GM23338 (cell line): ENCODE results near the gene RNASET2. TPM values are rescaled to one million over a fixed set of nuclear protein-coding genes. Genes with fewer than 3 reads are reported as not detected.

Experiments
- ATAC-seq: fragments of 200-7000 bp; cut with Tn5 transposase; 3 replicates; pipeline ENCODE4 v1.9.1; 2020
- DNase-seq: peaks from one replicate; pipeline ENCODE4 v3.0.0-alpha.2; 2015; ENCODE audit warnings: low spot score
- H2AFZ ChIP-seq: fragments of 200-600 bp; sonication (generic); 2 replicates; pipeline ENCODE4 v1.8.0; 2016; ENCODE audit warnings: antibody characterized with exemption, mild to moderate bottlenecking, moderate library complexity
- H3F3A ChIP-seq: fragments of 200-600 bp; sonication (generic); replicated peaks from 2 replicates; pipeline ENCODE4 v1.8.0; 2017; ENCODE audit warnings: antibody characterized with exemption, mixed run types, low read depth
- H3K27ac ChIP-seq: fragments of 200-600 bp; sonication (generic); 2 replicates; pipeline ENCODE4 v1.6.1; 2016; ENCODE audit warnings: low read depth
- H3K27me3 ChIP-seq: fragments of 200-600 bp; sonication (generic); 2 replicates; pipeline ENCODE4 v1.8.0; 2016; ENCODE audit warnings: mild to moderate bottlenecking, mixed run types, moderate library complexity; ENCODE audit not compliant: insufficient read depth
- H3K36me3 ChIP-seq: fragments of 200-600 bp; sonication (generic); 2 replicates; pipeline ENCODE4 v1.8.0; 2016; ENCODE audit warnings: mild to moderate bottlenecking; ENCODE audit not compliant: insufficient read depth
- H3K4me1 ChIP-seq: fragments of 200-600 bp; sonication (generic); 2 replicates; pipeline ENCODE4 v1.8.0; 2016; ENCODE audit warnings: mild to moderate bottlenecking, moderate library complexity; ENCODE audit not compliant: insufficient read depth
- H3K4me2 ChIP-seq: fragments of 200-600 bp; sonication (generic); 2 replicates; pipeline ENCODE4 v1.7.1; 2017; ENCODE audit warnings: mixed run types
- H3K4me3 ChIP-seq: fragments of 200-600 bp; sonication (generic); 2 replicates; pipeline ENCODE4 v1.6.1; 2016; ENCODE audit warnings: mixed run types
- H3K79me2 ChIP-seq: fragments of 200-600 bp; sonication (generic); replicated peaks from 2 replicates; pipeline ENCODE4 v1.8.0; 2017; ENCODE audit warnings: mild to moderate bottlenecking; ENCODE audit not compliant: insufficient read depth
- H3K9me2 ChIP-seq: fragments of 200-600 bp; sonication (generic); 2 replicates; pipeline ENCODE4 v1.8.0; 2017; ENCODE audit not compliant: insufficient read depth
- H4K20me1 ChIP-seq: fragments of 200-600 bp; sonication (generic); replicated peaks from 2 replicates; pipeline ENCODE4 v1.8.0; 2017; ENCODE audit warnings: mild to moderate bottlenecking; ENCODE audit not compliant: insufficient read depth
- H3K27ac Mint-ChIP-seq: 2 replicates; pipeline ENCODE4 v1.8.0; 2020; ENCODE audit warnings: inconsistent platforms, mild to moderate bottlenecking, moderate library complexity, mixed read lengths
- H3K27me3 Mint-ChIP-seq: 3 replicates; pipeline ENCODE4 v1.8.0; 2022; ENCODE audit warnings: low read depth, mild to moderate bottlenecking, moderate library complexity, mixed read lengths, inconsistent platforms; ENCODE audit not compliant: insufficient read depth, poor library complexity
- H3K36me3 Mint-ChIP-seq: 3 replicates; pipeline ENCODE4 v1.8.0; 2021; ENCODE audit warnings: low read depth, mild to moderate bottlenecking, inconsistent platforms, moderate library complexity, mixed read lengths
- H3K4me1 Mint-ChIP-seq: 3 replicates; pipeline ENCODE4 v1.8.0; 2020; ENCODE audit warnings: mild to moderate bottlenecking, inconsistent platforms, mixed read lengths
- H3K4me3 Mint-ChIP-seq: 3 replicates; pipeline ENCODE4 v1.8.0; 2021; ENCODE audit warnings: moderate library complexity, mild to moderate bottlenecking, inconsistent platforms, mixed read lengths
- H3K9me3 Mint-ChIP-seq: 3 replicates; pipeline ENCODE4 v1.8.0; 2020; ENCODE audit warnings: moderate library complexity, mild to moderate bottlenecking, inconsistent platforms, mixed read lengths
- CREB1 ChIP-seq: fragments of 250-450 bp; sonication (Bioruptor Pico); IDR thresholded peaks from 2 replicates; pipeline ENCODE4 v1.5.0; 2020; ENCODE audit warnings: low read depth, mild to moderate bottlenecking, moderate library complexity
- CTCF ChIP-seq, 2 experiments: fragments of 200-600 bp in 1 of 2; sonication (generic) in 1 of 2; conservative IDR thresholded peaks; 2 replicates each; pipeline versions ENCODE4 v1.5.1 to v1.6.1; 2016 to 2017; ENCODE audit warnings: antibody characterized with exemption in 2 of 2, low read depth in 2 of 2, mild to moderate bottlenecking in 2 of 2, moderate library complexity in 1 of 2
- ETS1 ChIP-seq: IDR thresholded peaks from 2 replicates; pipeline ENCODE4 v1.6.1; 2016; ENCODE audit warnings: antibody characterized with exemption
- EZH2 ChIP-seq: fragments of 200-600 bp; sonication (generic); IDR thresholded peaks from one replicate; pipeline ENCODE4 v1.8.0; 2017; ENCODE audit warnings: antibody characterized with exemption, mild to moderate bottlenecking, low read depth; ENCODE audit not compliant: unreplicated experiment
- EZH2phosphoT487 ChIP-seq: fragments of 200-600 bp; sonication (generic); IDR thresholded peaks from one replicate; pipeline ENCODE4 v1.8.1; 2018; ENCODE audit warnings: antibody characterized with exemption; ENCODE audit not compliant: unreplicated experiment
- JUNB ChIP-seq: IDR thresholded peaks from one replicate; pipeline ENCODE4 v1.6.1; 2016; ENCODE audit warnings: antibody characterized with exemption; ENCODE audit not compliant: unreplicated experiment
- NANOG ChIP-seq: IDR thresholded peaks from 2 replicates; pipeline ENCODE4 v1.6.1; 2016; ENCODE audit warnings: antibody characterized with exemption, borderline replicate concordance
- POLR2AphosphoS5 ChIP-seq: IDR thresholded peaks from 2 replicates; pipeline ENCODE4 v1.6.1; 2016; ENCODE audit warnings: antibody characterized with exemption, low read depth
- STAT1 ChIP-seq: IDR thresholded peaks from one replicate; pipeline ENCODE4 v1.6.1; 2016; ENCODE audit warnings: antibody characterized with exemption; ENCODE audit not compliant: unreplicated experiment
- ZNF114 ChIP-seq: fragments of 250-450 bp; sonication (Bioruptor Pico); IDR thresholded peaks from 2 replicates; pipeline ENCODE4 v1.5.0; 2020; ENCODE audit warnings: mild to moderate bottlenecking, moderate library complexity
- ZNF331 ChIP-seq: fragments of 250-450 bp; sonication (Bioruptor Pico); IDR thresholded peaks from 2 replicates; pipeline ENCODE4 v1.5.0; 2020; ENCODE audit warnings: low read depth, mild to moderate bottlenecking, moderate library complexity
- polyA plus RNA-seq: library from polyadenylated mRNA; unstranded; fragments of >200 nt; fragmentation: Nextera tagmentation; extraction: Ambion mirVana; gene quantifications from 2 replicates; pipeline ENCODE4 v1.2.1, GENCODE V29; 2016
- total RNA-seq: library from RNA; depleted of rRNA; stranded (reverse); fragments of >200 nt; shearing (Covaris generic); gene quantifications from 2 replicates; pipeline ENCODE4 v1.2.3, GENCODE V29; 2014
- TF ChIP-seq, protein P1 (sequence below): fragments of 250-450 bp; sonication (Bioruptor Pico); IDR thresholded peaks from 2 replicates; pipeline ENCODE4 v1.5.0; 2020; ENCODE audit warnings: mild to moderate bottlenecking, moderate library complexity
- TF ChIP-seq, protein P2 (sequence below): IDR thresholded peaks from one replicate; pipeline ENCODE4 v1.6.1; 2018; ENCODE audit warnings: antibody characterized with exemption; ENCODE audit not compliant: unreplicated experiment

RNASET2 gene
- total and polyA plus RNA-seq, 2 experiments from 2014 or later = 40.5 to 62.8 TPM

DNA sequence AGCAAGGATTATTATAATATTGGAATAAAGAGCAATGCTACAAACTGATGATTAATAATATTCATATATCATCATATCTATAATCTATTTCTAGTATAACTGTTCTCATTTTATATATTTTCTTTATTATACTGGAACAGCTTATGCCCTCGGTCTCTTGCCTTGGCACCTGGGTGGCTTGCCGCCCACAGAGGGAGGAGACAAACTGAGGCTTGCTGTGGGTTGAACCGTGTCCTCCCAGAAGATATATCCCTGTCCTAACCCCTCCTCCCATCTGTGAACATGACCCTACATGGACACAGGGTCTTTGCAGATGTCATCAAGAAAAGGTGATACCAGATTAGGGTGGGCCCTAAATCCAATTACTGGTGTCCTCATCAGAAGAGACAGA lies 4.7 kb downstream of the RNASET2 start:
- H3K4me1 Mint-ChIP-seq = peaks cover 11% of the 10 kb centered on the region

More for the DNA sequence above, 4.7 kb downstream of the RNASET2 start:
- H3K4me3 Mint-ChIP-seq = no peak overlapping the region
- no peaks in the 10 kb centered on the region for H3F3A ChIP-seq
- H4K20me1 ChIP-seq = no peaks in the 10 kb centered on the region; the same call in 1 of the 2 replicates
- H3K27me3 Mint-ChIP-seq = peaks cover 5% of the 10 kb centered on the region
- no peak overlapping the region for H3K27ac ChIP-seq
- H3K36me3 ChIP-seq = no peaks in the 10 kb centered on the region; the same call in 1 of the 2 replicates
- H3K4me3 ChIP-seq = no peak overlapping the region
- H3K9me3 Mint-ChIP-seq = peaks cover 18% of the 10 kb centered on the region
- TF ChIP-seq EZH2 (no peak), NANOG (no peak), CREB1 (CRISPR knock-in tag) (no peak), STAT1 (no peak), CTCF (conservative IDR thresholded peaks at IDR 0.05; ENCODE audit: low read depth in 2 of 2) (no peak), ETS1 (no peak), JUNB (no peak), EZH2phosphoT487 (no peak), ZNF331 (CRISPR knock-in tag) (no peak), ZNF114 (CRISPR knock-in tag) (no peak), POLR2AphosphoS5 (no peak)
- TF ChIP-seq, protein P1, sequence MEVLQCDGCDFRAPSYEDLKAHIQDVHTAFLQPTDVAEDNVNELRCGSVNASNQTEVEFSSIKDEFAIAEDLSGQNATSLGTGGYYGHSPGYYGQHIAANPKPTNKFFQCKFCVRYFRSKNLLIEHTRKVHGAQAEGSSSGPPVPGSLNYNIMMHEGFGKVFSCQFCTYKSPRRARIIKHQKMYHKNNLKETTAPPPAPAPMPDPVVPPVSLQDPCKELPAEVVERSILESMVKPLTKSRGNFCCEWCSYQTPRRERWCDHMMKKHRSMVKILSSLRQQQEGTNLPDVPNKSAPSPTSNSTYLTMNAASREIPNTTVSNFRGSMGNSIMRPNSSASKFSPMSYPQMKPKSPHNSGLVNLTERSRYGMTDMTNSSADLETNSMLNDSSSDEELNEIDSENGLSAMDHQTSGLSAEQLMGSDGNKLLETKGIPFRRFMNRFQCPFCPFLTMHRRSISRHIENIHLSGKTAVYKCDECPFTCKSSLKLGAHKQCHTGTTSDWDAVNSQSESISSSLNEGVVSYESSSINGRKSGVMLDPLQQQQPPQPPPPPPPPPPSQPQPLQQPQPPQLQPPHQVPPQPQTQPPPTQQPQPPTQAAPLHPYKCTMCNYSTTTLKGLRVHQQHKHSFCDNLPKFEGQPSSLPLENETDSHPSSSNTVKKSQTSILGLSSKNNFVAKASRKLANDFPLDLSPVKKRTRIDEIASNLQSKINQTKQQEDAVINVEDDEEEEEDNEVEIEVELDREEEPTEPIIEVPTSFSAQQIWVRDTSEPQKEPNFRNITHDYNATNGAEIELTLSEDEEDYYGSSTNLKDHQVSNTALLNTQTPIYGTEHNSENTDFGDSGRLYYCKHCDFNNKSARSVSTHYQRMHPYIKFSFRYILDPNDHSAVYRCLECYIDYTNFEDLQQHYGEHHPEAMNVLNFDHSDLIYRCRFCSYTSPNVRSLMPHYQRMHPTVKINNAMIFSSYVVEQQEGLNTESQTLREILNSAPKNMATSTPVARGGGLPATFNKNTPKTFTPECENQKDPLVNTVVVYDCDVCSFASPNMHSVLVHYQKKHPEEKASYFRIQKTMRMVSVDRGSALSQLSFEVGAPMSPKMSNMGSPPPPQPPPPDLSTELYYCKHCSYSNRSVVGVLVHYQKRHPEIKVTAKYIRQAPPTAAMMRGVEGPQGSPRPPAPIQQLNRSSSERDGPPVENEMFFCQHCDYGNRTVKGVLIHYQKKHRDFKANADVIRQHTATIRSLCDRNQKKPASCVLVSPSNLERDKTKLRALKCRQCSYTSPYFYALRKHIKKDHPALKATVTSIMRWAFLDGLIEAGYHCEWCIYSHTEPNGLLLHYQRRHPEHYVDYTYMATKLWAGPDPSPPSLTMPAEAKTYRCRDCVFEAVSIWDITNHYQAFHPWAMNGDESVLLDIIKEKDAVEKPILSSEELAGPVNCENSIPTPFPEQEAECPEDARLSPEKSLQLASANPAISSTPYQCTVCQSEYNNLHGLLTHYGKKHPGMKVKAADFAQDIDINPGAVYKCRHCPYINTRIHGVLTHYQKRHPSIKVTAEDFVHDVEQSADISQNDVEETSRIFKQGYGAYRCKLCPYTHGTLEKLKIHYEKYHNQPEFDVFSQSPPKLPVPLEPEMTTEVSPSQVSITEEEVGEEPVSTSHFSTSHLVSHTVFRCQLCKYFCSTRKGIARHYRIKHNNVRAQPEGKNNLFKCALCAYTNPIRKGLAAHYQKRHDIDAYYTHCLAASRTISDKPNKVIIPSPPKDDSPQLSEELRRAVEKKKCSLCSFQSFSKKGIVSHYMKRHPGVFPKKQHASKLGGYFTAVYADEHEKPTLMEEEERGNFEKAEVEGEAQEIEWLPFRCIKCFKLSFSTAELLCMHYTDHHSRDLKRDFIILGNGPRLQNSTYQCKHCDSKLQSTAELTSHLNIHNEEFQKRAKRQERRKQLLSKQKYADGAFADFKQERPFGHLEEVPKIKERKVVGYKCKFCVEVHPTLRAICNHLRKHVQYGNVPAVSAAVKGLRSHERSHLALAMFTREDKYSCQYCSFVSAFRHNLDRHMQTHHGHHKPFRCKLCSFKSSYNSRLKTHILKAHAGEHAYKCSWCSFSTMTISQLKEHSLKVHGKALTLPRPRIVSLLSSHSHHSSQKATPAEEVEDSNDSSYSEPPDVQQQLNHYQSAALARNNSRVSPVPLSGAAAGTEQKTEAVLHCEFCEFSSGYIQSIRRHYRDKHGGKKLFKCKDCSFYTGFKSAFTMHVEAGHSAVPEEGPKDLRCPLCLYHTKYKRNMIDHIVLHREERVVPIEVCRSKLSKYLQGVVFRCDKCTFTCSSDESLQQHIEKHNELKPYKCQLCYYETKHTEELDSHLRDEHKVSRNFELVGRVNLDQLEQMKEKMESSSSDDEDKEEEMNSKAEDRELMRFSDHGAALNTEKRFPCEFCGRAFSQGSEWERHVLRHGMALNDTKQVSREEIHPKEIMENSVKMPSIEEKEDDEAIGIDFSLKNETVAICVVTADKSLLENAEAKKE (CRISPR knock-in tag) = no peak
- TF ChIP-seq, protein P2, sequence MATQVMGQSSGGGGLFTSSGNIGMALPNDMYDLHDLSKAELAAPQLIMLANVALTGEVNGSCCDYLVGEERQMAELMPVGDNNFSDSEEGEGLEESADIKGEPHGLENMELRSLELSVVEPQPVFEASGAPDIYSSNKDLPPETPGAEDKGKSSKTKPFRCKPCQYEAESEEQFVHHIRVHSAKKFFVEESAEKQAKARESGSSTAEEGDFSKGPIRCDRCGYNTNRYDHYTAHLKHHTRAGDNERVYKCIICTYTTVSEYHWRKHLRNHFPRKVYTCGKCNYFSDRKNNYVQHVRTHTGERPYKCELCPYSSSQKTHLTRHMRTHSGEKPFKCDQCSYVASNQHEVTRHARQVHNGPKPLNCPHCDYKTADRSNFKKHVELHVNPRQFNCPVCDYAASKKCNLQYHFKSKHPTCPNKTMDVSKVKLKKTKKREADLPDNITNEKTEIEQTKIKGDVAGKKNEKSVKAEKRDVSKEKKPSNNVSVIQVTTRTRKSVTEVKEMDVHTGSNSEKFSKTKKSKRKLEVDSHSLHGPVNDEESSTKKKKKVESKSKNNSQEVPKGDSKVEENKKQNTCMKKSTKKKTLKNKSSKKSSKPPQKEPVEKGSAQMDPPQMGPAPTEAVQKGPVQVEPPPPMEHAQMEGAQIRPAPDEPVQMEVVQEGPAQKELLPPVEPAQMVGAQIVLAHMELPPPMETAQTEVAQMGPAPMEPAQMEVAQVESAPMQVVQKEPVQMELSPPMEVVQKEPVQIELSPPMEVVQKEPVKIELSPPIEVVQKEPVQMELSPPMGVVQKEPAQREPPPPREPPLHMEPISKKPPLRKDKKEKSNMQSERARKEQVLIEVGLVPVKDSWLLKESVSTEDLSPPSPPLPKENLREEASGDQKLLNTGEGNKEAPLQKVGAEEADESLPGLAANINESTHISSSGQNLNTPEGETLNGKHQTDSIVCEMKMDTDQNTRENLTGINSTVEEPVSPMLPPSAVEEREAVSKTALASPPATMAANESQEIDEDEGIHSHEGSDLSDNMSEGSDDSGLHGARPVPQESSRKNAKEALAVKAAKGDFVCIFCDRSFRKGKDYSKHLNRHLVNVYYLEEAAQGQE = no peak
- no peak for ATAC-seq
- H3K36me3 Mint-ChIP-seq = peaks cover 37% of the 10 kb centered on the region
- H3K27ac Mint-ChIP-seq = no peak overlapping the region
- no peaks in the 10 kb centered on the region for H3K9me2 ChIP-seq
- H3K27me3 ChIP-seq = peaks cover 4% of the 10 kb centered on the region; the same call in 1 of the 2 replicates
- DNase-seq = no peak
- H2AFZ ChIP-seq = no peak overlapping the region
- H3K4me2 ChIP-seq = no peak overlapping the region
- peaks cover 11% of the 10 kb centered on the region for H3K4me1 ChIP-seq
- H3K79me2 ChIP-seq = peaks cover 6% of the 10 kb centered on the region; the same call in 1 of the 2 replicates
